GM18519 (cell line): ENCODE measurements around the gene SDK2.

Source experiments
- ATAC-seq: cut with Tn5 transposase; IDR thresholded peaks from one replicate; pipeline ENCODE4 v1.9.1; 2021; ENCODE audit warnings: mild to moderate bottlenecking, moderate library complexity; ENCODE audit not compliant: unreplicated experiment, low FRiP score

The SDK2 gene

GRCh38 chr17:73566905-73567782 lies 77.1 kb downstream of the SDK2 start:
- ATAC-seq = no peak

GRCh38 chr17:73564843-73565242 lies 79.4 kb downstream of the SDK2 start:
- ATAC-seq = no peak

DNA sequence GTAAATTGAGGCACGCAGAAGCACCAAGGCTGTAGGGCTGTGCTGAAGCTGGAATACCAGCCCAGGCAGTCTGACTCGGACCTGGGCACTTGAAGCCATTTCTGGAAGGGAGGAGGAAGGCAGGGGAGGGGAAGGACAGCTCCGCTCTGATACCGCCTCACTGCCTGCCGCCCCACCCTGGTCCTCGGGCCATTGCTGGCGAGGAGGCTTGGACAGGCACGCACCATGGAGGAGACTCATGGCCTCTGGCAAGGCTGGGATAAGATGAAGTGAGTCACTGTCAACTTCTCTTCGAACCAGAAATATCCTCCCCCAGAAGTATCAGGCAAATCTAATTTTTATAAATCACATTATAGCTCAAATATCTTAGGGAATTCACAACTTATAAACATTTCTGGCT lies 81.3 kb downstream of the SDK2 start:
- no peak for ATAC-seq

- ATAC-seq = no peak
Observed at GRCh38 chr17:73561111-73561510, 83.1 kb downstream of the SDK2 start.

GRCh38 chr17:73560661-73561060 lies 83.6 kb downstream of the SDK2 start:
- no peak for ATAC-seq

GRCh38 chr17:73559532-73559931 lies 84.7 kb downstream of the SDK2 start:
- no peak for ATAC-seq

DNA sequence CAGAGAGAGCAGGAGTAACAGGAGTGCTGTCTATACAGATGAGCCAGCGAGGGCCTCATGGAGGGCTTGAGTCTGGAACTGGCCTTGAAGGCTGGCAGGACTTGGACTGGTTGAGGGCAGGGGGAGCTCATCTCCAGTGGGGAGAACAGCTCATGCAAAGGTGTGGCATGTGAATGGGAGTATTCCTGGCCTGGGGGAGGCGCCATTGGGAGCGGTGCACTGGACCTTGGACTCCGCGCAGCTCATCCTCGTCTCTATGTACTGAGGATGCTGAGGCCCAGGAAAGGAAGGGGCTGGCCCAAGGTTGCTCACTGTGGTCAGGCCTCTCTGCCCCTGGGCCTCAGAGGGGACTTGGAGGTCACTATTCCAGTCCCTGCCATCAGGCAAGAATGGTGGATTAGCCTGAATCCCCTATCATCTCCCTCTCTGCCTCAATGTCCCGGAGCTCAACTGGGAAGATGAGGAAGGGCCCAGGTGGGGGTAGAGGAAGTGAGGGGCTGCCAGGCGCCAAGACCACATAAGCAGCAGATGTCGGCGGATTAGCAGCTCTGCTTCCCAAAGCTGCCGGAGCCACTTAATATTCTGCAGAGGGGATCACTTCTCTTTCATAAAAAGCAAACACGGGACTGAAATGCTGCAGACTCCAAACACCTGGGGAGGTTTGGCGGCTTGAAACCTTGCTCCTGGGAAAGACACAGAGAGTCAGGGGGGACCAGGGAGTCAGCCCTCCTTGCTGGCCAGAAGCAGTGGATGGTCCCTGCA lies 88.9 kb downstream of the SDK2 start:
- ATAC-seq = no peak

GRCh38 chr17:73554498-73554897 lies 89.7 kb downstream of the SDK2 start:
- no peak for ATAC-seq

DNA sequence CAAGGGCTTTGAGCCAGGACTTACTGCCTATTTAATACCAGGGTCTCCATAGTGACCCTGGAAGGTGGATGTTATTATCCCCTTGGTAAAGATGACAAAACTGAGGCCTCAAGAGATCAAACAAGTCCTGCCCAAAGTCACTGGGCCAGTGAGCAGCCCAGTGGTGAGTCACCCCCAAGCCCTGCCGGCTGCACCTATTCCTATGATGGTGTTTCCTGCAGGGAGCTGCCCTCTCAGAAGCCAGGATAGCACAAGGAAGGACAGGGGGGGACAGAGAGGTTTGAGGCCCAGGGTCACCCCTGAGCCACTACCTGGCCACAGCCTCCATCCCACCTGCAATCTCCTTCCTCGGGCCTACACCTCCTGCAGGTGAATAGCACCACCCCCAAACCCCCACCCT lies 90.9 kb downstream of the SDK2 start:
- no peak for ATAC-seq

DNA sequence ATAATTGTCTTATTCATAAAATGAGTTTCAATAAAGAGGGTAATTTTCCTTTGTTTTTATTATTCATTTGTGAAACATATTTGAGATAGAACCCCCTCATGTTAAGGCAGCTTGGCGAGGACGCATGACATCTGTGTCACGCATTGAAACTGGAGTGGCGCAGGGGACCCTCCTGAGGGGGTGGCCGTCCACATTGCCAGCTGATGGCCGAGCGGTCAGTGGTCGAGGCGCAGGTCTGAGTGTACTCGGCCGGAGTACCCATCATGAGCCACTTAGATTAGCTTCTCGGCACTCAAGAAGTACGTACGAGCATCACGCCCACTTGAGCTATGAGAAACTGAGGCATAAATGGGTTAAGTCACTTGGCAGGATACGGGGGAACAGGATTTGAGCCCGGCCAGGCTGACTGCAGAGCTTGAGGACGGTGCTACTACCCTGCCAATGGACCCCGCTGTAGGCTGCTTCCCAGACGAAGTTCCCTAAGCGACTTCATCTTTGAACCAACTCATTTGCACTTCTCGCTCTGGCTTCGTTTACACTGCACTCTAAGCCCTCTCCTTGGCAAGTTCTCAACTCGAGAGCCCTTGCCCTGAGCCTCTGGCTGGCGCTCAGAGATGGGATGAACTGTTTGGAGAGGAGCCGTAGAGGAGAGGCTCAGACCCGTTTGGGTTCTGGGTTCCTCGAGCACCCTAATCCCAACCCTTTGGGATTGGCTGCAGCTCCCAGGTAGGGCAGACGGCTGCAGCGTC lies 91.8 kb downstream of the SDK2 start:
- no peak for ATAC-seq

DNA sequence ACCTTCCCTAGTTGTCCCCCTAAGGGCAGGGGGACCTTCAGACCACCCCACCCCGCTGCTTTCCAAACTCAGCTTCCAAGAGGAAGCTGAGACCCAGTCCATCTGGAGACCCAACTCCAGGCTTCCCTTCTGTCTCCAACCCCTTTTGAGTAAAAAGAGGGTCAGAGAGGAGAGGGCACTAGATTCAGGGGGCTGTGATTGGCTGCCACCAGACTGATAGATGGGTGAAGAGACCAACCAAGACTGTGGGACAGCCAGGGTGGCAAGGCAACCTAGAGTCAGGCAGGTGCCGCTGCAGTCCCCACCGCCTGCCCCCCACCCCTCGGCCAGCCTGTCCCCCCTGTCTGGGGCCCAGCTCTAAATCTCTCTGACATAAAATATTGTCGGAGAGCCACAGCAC lies 92.5 kb downstream of the SDK2 start:
- no peak for ATAC-seq

GRCh38 chr17:73551144-73551543 lies 93.1 kb downstream of the SDK2 start:
- no peak for ATAC-seq

GRCh38 chr17:73550556-73550955 lies 93.7 kb downstream of the SDK2 start:
- no peak for ATAC-seq

DNA sequence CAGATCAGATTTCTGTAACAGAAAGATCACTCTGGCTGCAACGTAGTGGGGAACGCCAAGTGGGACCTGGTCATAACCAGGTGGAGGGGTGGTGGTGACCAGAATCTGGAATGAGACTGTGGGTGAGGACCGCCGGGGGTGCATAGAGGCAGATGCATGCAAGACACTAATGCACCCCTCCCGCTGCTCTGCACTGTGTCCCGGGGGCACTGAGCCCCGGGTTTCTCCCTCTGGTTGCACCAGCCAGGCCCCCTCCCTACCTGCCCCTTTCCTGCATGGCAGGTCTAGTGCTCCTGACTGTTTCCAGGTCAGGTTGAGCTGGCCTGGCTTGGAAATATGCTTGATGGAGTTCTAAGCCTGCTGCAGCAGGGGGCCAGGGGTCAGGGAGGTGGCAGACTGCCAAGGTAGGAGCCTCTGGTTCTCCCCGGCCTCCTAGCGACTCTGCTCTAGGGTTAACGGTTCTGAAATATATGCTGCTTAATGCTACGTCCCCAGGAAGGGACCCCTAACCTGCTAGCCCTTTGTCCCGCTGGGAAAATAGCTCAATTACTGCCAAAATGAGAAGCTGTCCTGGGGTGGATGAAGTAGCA lies 94.3 kb downstream of the SDK2 start:
- no peak for ATAC-seq

GRCh38 chr17:73548620-73549311 lies 95.5 kb downstream of the SDK2 start:
- no peak for ATAC-seq

GRCh38 chr17:73547790-73548189 lies 96.5 kb downstream of the SDK2 start:
- ATAC-seq = no peak

DNA sequence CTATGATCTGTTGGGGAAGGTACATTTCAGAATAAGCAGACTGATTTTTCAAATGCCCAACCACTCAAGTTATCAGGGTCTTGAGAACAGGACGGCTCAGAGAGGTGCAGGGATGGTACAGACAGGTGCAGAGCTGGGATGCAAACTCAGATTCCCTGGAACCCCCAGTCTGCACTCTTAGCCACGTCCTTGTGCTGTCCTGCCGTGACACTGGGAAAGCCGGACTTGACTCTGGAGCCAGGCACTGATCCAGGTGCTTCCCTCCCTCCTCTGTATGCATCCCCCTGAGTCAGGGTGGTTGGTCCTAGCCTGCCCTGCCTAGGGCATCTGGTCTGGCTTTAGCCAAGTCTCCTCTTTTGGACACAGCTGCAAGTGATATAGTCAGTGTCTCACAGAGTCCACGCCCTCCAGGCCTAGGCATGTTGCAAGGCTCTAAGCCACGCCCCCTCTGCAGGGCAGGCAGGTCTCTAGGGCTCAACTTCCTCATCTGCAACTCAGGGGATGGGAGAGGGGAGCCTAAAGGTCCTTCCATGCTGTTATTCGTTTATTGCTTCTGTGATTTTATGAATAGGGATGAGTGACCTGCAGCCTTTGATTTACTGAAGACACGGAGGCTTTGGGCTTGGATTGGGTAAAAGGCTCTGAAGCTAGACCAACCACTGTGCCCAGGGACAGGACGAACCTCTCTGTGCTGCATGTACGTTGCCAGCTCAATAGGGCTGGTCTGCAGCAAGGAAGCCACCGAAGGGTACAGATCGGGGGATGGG lies 97.3 kb downstream of the SDK2 start:
- ATAC-seq = peak; percentile 51

DNA sequence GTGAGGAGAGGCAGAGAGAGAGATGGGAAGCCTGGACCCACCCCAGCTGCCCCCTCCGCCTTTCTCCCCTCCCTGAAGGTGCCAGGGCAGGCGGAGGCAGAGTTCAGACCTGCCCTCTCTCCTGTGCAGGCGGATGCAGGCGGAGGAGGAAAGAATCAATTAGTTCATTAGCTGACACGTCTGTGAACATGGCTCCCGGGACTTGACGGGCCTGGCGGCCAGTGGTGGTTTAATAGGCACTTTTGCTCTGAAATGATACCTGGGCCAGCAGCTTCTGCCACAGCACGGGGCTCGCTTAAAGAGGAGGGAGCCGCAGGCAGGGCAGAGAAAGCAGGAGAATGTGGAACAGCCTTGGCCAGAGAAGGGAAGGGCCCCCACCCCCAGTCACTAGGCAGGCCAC lies 98.1 kb downstream of the SDK2 start:
- no peak for ATAC-seq
